WTC11 (cell line): Measurements from ENCODE around the gene ADAD2. TPM values are rescaled to one million over a fixed set of nuclear protein-coding genes. Genes with fewer than 3 reads are reported as not detected.

Source experiments
- ATAC-seq: fragments of 200-7000 bp; cut with Tn5 transposase; 2 replicates; pipeline ENCODE4 v1.10.0; 2021; ENCODE audit warnings: mild to moderate bottlenecking, moderate library complexity
- CTCF ChIA-PET: fragments of 300-600 bp; sonication (Branson Sonifier 250); formaldehyde crosslinking; loops from one replicate; lab custom pipeline; 2021; ENCODE audit warnings: antibody characterized with exemption; lab: Charles Lee
- POLR2A ChIA-PET: fragments of 350-600 bp; sonication (Branson Sonifier 250); formaldehyde crosslinking; loops from one replicate; lab custom pipeline; 2021; ENCODE audit warnings: antibody characterized with exemption; lab: Charles Lee
- DNase-seq: peaks from one replicate; pipeline ENCODE4 v3.0.0; 2021; ENCODE audit warnings: low spot score
- H3K27ac Mint-ChIP-seq: 2 replicates; pipeline ENCODE4 v1.8.0; 2021; ENCODE audit warnings: mixed read lengths
- H3K27me3 Mint-ChIP-seq: 2 replicates; pipeline ENCODE4 v1.8.0; 2021; ENCODE audit warnings: low read depth, mild to moderate bottlenecking, moderate library complexity, mixed read lengths
- H3K36me3 Mint-ChIP-seq: 2 replicates; pipeline ENCODE4 v1.8.0; 2021; ENCODE audit warnings: mixed read lengths
- H3K4me1 Mint-ChIP-seq: 2 replicates; pipeline ENCODE4 v1.8.0; 2022; ENCODE audit warnings: mixed read lengths
- H3K4me3 Mint-ChIP-seq: 2 replicates; pipeline ENCODE4 v1.8.0; 2021; ENCODE audit warnings: mild to moderate bottlenecking, moderate library complexity, mixed read lengths
- H3K9me3 Mint-ChIP-seq: 2 replicates; pipeline ENCODE4 v1.8.0; 2021; ENCODE audit warnings: mixed read lengths
- E2F1 ChIP-seq: sonication (generic); formaldehyde crosslinking; IDR thresholded peaks from 2 replicates; pipeline ENCODE4 v1.8.0; 2022; ENCODE audit warnings: mild to moderate bottlenecking, missing genetic modification reagents
- E2F5 ChIP-seq: sonication (generic); formaldehyde crosslinking; IDR thresholded peaks from 2 replicates; pipeline ENCODE4 v1.8.1; 2022; ENCODE audit warnings: mild to moderate bottlenecking, moderate library complexity, missing genetic modification reagents
- IRF2 ChIP-seq: sonication (generic); formaldehyde crosslinking; IDR thresholded peaks from 2 replicates; pipeline ENCODE4 v1.8.0; 2022; ENCODE audit warnings: low read depth, missing genetic modification reagents, borderline replicate concordance
- PRDM15 ChIP-seq: sonication (generic); formaldehyde crosslinking; IDR thresholded peaks from 2 replicates; pipeline ENCODE4 v1.8.0; 2022; ENCODE audit warnings: missing genetic modification reagents
- SMAD4 ChIP-seq: sonication (generic); formaldehyde crosslinking; IDR thresholded peaks from 2 replicates; pipeline ENCODE4 v1.8.0; 2022; ENCODE audit warnings: mild to moderate bottlenecking, missing genetic modification reagents
- SP1 ChIP-seq: sonication (generic); formaldehyde crosslinking; conservative IDR thresholded peaks from 2 replicates; pipeline ENCODE4 v1.8.1; 2022; ENCODE audit warnings: missing genetic modification reagents
- ZNF423 ChIP-seq: fragments of 250-450 bp; sonication (Bioruptor Pico); IDR thresholded peaks from 2 replicates; pipeline ENCODE4 v2.1.2; 2022; ENCODE audit warnings: mild to moderate bottlenecking, moderate library complexity
- total RNA-seq: library from RNA; stranded (reverse); gene quantifications from 3 replicates; pipeline ENCODE4 v1.2.3, GENCODE V29; 2021
- TF ChIP-seq, protein P1 (sequence below): sonication (generic); formaldehyde crosslinking; IDR thresholded peaks from 2 replicates; pipeline ENCODE4 v1.8.0; 2023; ENCODE audit warnings: mild to moderate bottlenecking, missing genetic modification reagents
- TF ChIP-seq, protein P2 (sequence below): sonication (generic); formaldehyde crosslinking; IDR thresholded peaks from 2 replicates; pipeline ENCODE4 v1.8.1; 2023; ENCODE audit warnings: mild to moderate bottlenecking, missing genetic modification reagents, moderate library complexity
- TF ChIP-seq, protein P3 (sequence below): fragments of 250-450 bp; sonication (Bioruptor Pico); IDR thresholded peaks from 2 replicates; pipeline ENCODE4 v1.9.0; 2021; ENCODE audit warnings: moderate library complexity, mild to moderate bottlenecking, inconsistent platforms, borderline replicate concordance
- TF ChIP-seq, protein P4 (sequence below): sonication (generic); formaldehyde crosslinking; IDR thresholded peaks from 2 replicates; pipeline ENCODE4 v1.8.1; 2023; ENCODE audit warnings: mild to moderate bottlenecking, missing genetic modification reagents, borderline replicate concordance
- TF ChIP-seq, protein P5 (sequence below): sonication (generic); formaldehyde crosslinking; IDR thresholded peaks from 2 replicates; pipeline ENCODE4 v1.8.0; 2022; ENCODE audit warnings: mild to moderate bottlenecking, missing genetic modification reagents
- TF ChIP-seq, protein P6 (sequence below): sonication (generic); formaldehyde crosslinking; IDR thresholded peaks from 2 replicates; pipeline ENCODE4 v1.8.1; 2023; ENCODE audit warnings: mild to moderate bottlenecking, missing genetic modification reagents, moderate library complexity
- TF ChIP-seq, protein P7 (sequence below): sonication (generic); formaldehyde crosslinking; IDR thresholded peaks from 2 replicates; pipeline ENCODE4 v1.8.1; 2023; ENCODE audit warnings: mild to moderate bottlenecking, moderate library complexity, missing genetic modification reagents
- TF ChIP-seq, protein P8 (sequence below): fragments of 250-450 bp; sonication (Bioruptor Pico); IDR thresholded peaks from 2 replicates; pipeline ENCODE4 v1.8.0; 2021; ENCODE audit warnings: mild to moderate bottlenecking

Gene ADAD2
- total RNA-seq, 1 experiment from 2014 or later = 1.6 TPM

DNA sequence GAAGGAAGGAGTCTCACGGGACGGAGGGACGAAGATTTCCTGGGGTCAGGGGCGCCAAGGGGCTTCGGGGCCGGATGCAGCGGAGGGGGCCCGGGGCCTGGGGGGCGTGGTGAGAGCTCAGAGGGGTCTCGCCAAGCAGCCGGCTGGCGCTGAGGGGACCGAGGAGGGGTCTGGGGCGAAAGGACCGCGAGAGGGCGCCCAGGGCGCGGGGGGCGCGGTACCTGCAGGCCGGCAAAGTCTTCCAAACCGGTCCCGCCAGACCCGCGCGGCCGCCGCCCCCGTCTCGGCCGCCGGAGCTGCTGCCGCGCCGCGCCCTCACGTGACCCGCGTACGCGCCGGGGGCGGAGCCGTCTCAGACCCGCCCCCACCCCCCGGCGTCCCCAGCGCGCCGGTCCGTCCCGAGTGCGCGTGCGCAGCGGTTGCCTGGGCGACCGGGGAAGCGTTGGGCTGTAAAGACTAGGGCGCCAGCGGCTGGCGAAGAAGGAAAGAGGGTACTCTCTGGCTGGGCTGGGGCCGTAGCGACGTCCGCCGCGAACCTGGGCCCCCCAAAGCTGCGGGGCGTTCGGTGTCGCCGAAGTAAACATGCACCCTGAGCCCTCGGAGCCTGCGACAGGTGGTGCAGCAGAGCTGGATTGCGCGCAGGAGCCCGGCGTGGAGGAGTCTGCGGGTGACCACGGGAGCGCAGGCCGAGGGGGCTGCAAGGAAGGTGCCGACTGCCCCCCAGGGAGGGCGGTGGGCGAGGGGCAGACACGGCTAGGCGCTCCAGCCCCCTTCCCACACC is 45.9 kb upstream of the ADAD2 start, which contains the start of the genes DNAAF1 and HSDL1:
DNAAF1 (plus strand) TSS at position 450 of the 781 bp plus-strand sequence; CDS start at position 583, 133 bp downstream.
HSDL1 (minus strand) TSS at position 319 of the 781 bp plus-strand sequence. CDS start 13,856 bp downstream, outside the sequence.
- Mint-ChIP-seq H3K4me3 (peak within 1 kb of the TSS; percentile 98), H3K27ac (peak within 1 kb of the TSS; percentile 92), H3K4me1 (peaks cover 12% of the 10 kb centered on the region), H3K9me3 (0 out of 2 replicates have a peak, but pooled peaks cover 6% of the 10 kb centered on the region), H3K36me3 (0 out of 2 replicates have a peak, but pooled peaks cover 6% of the 10 kb centered on the region), H3K27me3 (peaks cover 13% of the 10 kb centered on the region)
- POLR2A ChIA-PET = interaction anchor here (1.8 kb wide), 1 partner anchor 28 kb away, joined by 7 read pairs; the partner anchor contains the start of gene MBTPS1
- DNase-seq (peak; percentile 93), ATAC-seq (peak; percentile 71)
- CTCF ChIA-PET = interaction anchor here (0.5 to 3.0 kb wide), 10 partner anchors 16 to 1409 kb away, joined by 3 to 19 read pairs (median 4); partner anchors contain the start of genes MBTPS1 and TAF1C
- TF ChIP-seq, protein P1, sequence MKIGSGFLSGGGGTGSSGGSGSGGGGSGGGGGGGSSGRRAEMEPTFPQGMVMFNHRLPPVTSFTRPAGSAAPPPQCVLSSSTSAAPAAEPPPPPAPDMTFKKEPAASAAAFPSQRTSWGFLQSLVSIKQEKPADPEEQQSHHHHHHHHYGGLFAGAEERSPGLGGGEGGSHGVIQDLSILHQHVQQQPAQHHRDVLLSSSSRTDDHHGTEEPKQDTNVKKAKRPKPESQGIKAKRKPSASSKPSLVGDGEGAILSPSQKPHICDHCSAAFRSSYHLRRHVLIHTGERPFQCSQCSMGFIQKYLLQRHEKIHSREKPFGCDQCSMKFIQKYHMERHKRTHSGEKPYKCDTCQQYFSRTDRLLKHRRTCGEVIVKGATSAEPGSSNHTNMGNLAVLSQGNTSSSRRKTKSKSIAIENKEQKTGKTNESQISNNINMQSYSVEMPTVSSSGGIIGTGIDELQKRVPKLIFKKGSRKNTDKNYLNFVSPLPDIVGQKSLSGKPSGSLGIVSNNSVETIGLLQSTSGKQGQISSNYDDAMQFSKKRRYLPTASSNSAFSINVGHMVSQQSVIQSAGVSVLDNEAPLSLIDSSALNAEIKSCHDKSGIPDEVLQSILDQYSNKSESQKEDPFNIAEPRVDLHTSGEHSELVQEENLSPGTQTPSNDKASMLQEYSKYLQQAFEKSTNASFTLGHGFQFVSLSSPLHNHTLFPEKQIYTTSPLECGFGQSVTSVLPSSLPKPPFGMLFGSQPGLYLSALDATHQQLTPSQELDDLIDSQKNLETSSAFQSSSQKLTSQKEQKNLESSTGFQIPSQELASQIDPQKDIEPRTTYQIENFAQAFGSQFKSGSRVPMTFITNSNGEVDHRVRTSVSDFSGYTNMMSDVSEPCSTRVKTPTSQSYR (CRISPR knock-in tag) = no peak
- no peak for TF ChIP-seq SMAD4
- TF ChIP-seq ZNF423 (CRISPR knock-in tag) = no peak
- no peak for TF ChIP-seq PRDM15 (CRISPR knock-in tag)
- TF ChIP-seq E2F1 = no peak
- TF ChIP-seq, protein P2, sequence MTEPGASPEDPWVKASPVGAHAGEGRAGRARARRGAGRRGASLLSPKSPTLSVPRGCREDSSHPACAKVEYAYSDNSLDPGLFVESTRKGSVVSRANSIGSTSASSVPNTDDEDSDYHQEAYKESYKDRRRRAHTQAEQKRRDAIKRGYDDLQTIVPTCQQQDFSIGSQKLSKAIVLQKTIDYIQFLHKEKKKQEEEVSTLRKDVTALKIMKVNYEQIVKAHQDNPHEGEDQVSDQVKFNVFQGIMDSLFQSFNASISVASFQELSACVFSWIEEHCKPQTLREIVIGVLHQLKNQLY (CRISPR knock-in tag) = no peak
- TF ChIP-seq, protein P3, sequence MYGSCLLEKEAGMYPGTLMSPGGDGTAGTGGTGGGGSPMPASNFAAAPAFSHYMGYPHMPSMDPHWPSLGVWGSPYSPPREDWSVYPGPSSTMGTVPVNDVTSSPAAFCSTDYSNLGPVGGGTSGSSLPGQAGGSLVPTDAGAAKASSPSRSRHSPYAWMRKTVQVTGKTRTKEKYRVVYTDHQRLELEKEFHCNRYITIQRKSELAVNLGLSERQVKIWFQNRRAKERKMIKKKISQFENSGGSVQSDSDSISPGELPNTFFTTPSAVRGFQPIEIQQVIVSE = no peak
- no peak for TF ChIP-seq IRF2 (CRISPR knock-in tag)
- TF ChIP-seq E2F5 (CRISPR knock-in tag) = 0 out of 2 replicates have a peak, but pooled peaks have one; percentile 50
- TF ChIP-seq, protein P4, sequence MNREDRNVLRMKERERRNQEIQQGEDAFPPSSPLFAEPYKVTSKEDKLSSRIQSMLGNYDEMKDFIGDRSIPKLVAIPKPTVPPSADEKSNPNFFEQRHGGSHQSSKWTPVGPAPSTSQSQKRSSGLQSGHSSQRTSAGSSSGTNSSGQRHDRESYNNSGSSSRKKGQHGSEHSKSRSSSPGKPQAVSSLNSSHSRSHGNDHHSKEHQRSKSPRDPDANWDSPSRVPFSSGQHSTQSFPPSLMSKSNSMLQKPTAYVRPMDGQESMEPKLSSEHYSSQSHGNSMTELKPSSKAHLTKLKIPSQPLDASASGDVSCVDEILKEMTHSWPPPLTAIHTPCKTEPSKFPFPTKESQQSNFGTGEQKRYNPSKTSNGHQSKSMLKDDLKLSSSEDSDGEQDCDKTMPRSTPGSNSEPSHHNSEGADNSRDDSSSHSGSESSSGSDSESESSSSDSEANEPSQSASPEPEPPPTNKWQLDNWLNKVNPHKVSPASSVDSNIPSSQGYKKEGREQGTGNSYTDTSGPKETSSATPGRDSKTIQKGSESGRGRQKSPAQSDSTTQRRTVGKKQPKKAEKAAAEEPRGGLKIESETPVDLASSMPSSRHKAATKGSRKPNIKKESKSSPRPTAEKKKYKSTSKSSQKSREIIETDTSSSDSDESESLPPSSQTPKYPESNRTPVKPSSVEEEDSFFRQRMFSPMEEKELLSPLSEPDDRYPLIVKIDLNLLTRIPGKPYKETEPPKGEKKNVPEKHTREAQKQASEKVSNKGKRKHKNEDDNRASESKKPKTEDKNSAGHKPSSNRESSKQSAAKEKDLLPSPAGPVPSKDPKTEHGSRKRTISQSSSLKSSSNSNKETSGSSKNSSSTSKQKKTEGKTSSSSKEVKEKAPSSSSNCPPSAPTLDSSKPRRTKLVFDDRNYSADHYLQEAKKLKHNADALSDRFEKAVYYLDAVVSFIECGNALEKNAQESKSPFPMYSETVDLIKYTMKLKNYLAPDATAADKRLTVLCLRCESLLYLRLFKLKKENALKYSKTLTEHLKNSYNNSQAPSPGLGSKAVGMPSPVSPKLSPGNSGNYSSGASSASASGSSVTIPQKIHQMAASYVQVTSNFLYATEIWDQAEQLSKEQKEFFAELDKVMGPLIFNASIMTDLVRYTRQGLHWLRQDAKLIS (CRISPR knock-in tag) = no peak
- TF ChIP-seq, protein P5, sequence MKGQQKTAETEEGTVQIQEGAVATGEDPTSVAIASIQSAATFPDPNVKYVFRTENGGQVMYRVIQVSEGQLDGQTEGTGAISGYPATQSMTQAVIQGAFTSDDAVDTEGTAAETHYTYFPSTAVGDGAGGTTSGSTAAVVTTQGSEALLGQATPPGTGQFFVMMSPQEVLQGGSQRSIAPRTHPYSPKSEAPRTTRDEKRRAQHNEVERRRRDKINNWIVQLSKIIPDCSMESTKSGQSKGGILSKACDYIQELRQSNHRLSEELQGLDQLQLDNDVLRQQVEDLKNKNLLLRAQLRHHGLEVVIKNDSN = peak; percentile 84
- TF ChIP-seq, protein P6, sequence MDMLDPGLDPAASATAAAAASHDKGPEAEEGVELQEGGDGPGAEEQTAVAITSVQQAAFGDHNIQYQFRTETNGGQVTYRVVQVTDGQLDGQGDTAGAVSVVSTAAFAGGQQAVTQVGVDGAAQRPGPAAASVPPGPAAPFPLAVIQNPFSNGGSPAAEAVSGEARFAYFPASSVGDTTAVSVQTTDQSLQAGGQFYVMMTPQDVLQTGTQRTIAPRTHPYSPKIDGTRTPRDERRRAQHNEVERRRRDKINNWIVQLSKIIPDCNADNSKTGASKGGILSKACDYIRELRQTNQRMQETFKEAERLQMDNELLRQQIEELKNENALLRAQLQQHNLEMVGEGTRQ = peak; percentile 99
- TF ChIP-seq, protein P7, sequence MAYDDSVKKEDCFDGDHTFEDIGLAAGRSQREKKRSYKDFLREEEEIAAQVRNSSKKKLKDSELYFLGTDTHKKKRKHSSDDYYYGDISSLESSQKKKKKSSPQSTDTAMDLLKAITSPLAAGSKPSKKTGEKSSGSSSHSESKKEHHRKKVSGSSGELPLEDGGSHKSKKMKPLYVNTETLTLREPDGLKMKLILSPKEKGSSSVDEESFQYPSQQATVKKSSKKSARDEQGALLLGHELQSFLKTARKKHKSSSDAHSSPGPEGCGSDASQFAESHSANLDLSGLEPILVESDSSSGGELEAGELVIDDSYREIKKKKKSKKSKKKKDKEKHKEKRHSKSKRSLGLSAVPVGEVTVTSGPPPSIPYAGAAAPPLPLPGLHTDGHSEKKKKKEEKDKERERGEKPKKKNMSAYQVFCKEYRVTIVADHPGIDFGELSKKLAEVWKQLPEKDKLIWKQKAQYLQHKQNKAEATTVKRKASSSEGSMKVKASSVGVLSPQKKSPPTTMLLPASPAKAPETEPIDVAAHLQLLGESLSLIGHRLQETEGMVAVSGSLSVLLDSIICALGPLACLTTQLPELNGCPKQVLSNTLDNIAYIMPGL (CRISPR knock-in tag) = peak; percentile 83
- TF ChIP-seq SP1 (CRISPR knock-in tag) = peak; percentile 82
- TF ChIP-seq, protein P8, sequence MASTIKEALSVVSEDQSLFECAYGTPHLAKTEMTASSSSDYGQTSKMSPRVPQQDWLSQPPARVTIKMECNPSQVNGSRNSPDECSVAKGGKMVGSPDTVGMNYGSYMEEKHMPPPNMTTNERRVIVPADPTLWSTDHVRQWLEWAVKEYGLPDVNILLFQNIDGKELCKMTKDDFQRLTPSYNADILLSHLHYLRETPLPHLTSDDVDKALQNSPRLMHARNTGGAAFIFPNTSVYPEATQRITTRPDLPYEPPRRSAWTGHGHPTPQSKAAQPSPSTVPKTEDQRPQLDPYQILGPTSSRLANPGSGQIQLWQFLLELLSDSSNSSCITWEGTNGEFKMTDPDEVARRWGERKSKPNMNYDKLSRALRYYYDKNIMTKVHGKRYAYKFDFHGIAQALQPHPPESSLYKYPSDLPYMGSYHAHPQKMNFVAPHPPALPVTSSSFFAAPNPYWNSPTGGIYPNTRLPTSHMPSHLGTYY = no peak
